Smooth muscle cell (in vitro differentiated cells): Measurements from ENCODE around the gene SPEG. TPM values are rescaled to one million over a fixed set of nuclear protein-coding genes. Genes with fewer than 3 reads are reported as not detected.

Experiments
- DNase-seq: peaks from one replicate; lab custom pipeline; 2025; ENCODE audit not compliant: unreplicated experiment; lab: John Stamatoyannopoulos, UW
- H2AFZ ChIP-seq: fragments of 200-600 bp; sonication (generic); 2 replicates; pipeline ENCODE4 v1.6.0; 2016; ENCODE audit warnings: antibody characterized with exemption, low read depth, mild to moderate bottlenecking
- H3F3A ChIP-seq: fragments of 200-600 bp; sonication (generic); 2 replicates; pipeline ENCODE4 v1.6.0; 2017; ENCODE audit warnings: antibody characterized with exemption, low read depth
- H3K27ac ChIP-seq: fragments of 200-600 bp; sonication (generic); 2 replicates; pipeline ENCODE4 v1.5.1; 2016; ENCODE audit warnings: low read depth, mild to moderate bottlenecking
- H3K27me3 ChIP-seq: fragments of 200-600 bp; sonication (generic); 2 replicates; pipeline ENCODE4 v1.6.1; 2016; ENCODE audit warnings: low read depth, mild to moderate bottlenecking
- H3K36me3 ChIP-seq: fragments of 200-600 bp; sonication (generic); 2 replicates; pipeline ENCODE4 v1.5.1; 2016; ENCODE audit warnings: low read depth
- H3K4me1 ChIP-seq: fragments of 200-600 bp; sonication (generic); 2 replicates; pipeline ENCODE4 v1.5.1; 2016; ENCODE audit warnings: low read depth
- H3K4me2 ChIP-seq: fragments of 200-600 bp; sonication (generic); 2 replicates; pipeline ENCODE4 v1.6.0; 2016; ENCODE audit warnings: mild to moderate bottlenecking
- H3K4me3 ChIP-seq: fragments of 200-600 bp; sonication (generic); 2 replicates; pipeline ENCODE4 v1.5.1; 2016; ENCODE audit warnings: mild to moderate bottlenecking
- H3K79me2 ChIP-seq: fragments of 200-600 bp; sonication (generic); 2 replicates; pipeline ENCODE4 v1.6.0; 2016; ENCODE audit warnings: low read depth, mild to moderate bottlenecking
- H3K9ac ChIP-seq: fragments of 200-600 bp; sonication (generic); 2 replicates; pipeline ENCODE4 v1.6.0; 2016; ENCODE audit warnings: low read depth
- H3K9me3 ChIP-seq: fragments of 200-600 bp; sonication (generic); replicated peaks from 2 replicates; pipeline ENCODE4 v1.5.1; 2016; ENCODE audit warnings: low read depth
- H4K20me1 ChIP-seq: fragments of 200-600 bp; sonication (generic); 2 replicates; pipeline ENCODE4 v1.6.0; 2016; ENCODE audit warnings: low read depth
- WGBS: methylation state at CpG from one replicate; pipeline ENCODE4 v1.1.7; 2016; ENCODE audit warnings: low lambda C conversion rate; 5-methylcytosine and 5-hydroxymethylcytosine counted together
- polyA plus RNA-seq: library from polyadenylated mRNA; unstranded; fragments of >200 nt; fragmentation: Nextera tagmentation; extraction: Ambion mirVana; gene quantifications from 2 replicates; pipeline ENCODE4 v1.2.1, GENCODE V29; 2016
- total RNA-seq: library from RNA; depleted of rRNA; stranded (reverse); fragments of >200 nt; gene quantifications from 2 replicates; pipeline ENCODE4 v1.2.3, GENCODE V29; 2014
- TF ChIP-seq, protein P1 (sequence below): fragments of 200-600 bp; sonication (generic); IDR thresholded peaks from 2 replicates; pipeline ENCODE4 v1.5.1; 2017; ENCODE audit warnings: borderline replicate concordance, mild to moderate bottlenecking, antibody characterized with exemption; ENCODE audit not compliant: insufficient read depth, poor library complexity, severe bottlenecking

The SPEG gene
- total and polyA plus RNA-seq, 2 experiments from 2014 or later, result 14.9 to 37.8 TPM

GRCh38 chr2:219455581-219455980, 20.9 kb downstream of the SPEG start:
- H3K4me3 ChIP-seq, result no peak overlapping the region
- H3K9me3 ChIP-seq, result no peaks in the 10 kb centered on the region
- no peaks in the 10 kb centered on the region for H3K27me3 ChIP-seq
- peaks cover 12% of the 10 kb centered on the region for H3F3A ChIP-seq
- WGBS, result 99% methylated on average over 6 of the region's 6 CpGs
- H3K4me2 ChIP-seq, result no peak overlapping the region
- H4K20me1 ChIP-seq, result peaks cover 4% of the 10 kb centered on the region
- no peak overlapping the region for H3K27ac ChIP-seq
- H3K4me1 ChIP-seq, result peaks cover 30% of the 10 kb centered on the region
- no peaks in the 10 kb centered on the region for H3K79me2 ChIP-seq
- no peak overlapping the region for H2AFZ ChIP-seq
- TF ChIP-seq, protein P1, sequence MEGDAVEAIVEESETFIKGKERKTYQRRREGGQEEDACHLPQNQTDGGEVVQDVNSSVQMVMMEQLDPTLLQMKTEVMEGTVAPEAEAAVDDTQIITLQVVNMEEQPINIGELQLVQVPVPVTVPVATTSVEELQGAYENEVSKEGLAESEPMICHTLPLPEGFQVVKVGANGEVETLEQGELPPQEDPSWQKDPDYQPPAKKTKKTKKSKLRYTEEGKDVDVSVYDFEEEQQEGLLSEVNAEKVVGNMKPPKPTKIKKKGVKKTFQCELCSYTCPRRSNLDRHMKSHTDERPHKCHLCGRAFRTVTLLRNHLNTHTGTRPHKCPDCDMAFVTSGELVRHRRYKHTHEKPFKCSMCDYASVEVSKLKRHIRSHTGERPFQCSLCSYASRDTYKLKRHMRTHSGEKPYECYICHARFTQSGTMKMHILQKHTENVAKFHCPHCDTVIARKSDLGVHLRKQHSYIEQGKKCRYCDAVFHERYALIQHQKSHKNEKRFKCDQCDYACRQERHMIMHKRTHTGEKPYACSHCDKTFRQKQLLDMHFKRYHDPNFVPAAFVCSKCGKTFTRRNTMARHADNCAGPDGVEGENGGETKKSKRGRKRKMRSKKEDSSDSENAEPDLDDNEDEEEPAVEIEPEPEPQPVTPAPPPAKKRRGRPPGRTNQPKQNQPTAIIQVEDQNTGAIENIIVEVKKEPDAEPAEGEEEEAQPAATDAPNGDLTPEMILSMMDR, result no peak
- H3K9ac ChIP-seq, result no peak overlapping the region
- no peak for DNase-seq
- H3K36me3 ChIP-seq, result no peaks in the 10 kb centered on the region

DNA sequence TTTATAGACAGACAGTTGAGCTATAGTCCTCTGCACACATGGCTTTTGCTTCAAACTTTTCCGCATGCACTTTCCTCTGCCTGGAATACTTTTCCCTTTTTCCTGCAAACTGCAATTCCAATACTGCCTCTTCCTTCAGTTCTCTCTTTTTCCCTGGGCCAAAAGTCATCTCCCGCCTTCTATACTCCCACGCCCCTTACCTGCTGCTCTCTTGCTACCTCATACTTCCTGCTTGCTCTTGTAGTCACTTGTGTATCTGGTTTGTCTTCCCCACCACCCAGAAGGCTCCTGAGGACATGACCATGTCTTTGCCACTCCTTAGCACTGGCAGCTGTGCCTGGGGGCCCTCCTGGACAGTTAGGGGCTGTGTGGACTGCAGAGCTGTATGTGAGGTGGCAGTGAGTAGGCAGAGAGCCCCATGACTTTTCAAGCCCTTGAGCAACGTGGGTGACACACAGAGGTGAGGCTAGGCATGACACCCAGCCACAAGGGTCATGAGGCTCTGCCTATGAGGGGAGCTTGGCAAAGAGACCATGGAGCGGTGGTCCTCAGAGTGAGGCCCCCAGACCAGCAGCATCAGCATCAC, 23.2 kb downstream of the SPEG start:
- no peak for DNase-seq
- Histone ChIP-seq H4K20me1 (peaks cover 4% of the 10 kb centered on the region), H3F3A (peaks cover 12% of the 10 kb centered on the region), H3K4me2 (no peak overlapping the region), H3K27ac (no peak overlapping the region), H3K4me3 (no peak overlapping the region), H3K27me3 (no peaks in the 10 kb centered on the region), H3K79me2 (no peaks in the 10 kb centered on the region), H3K4me1 (peaks cover 33% of the 10 kb centered on the region), H3K9ac (no peak overlapping the region), H2AFZ (no peak overlapping the region), H3K9me3 (no peaks in the 10 kb centered on the region), H3K36me3 (no peaks in the 10 kb centered on the region)
- WGBS, result 77% methylated on average over 5 of the region's 5 CpGs
- TF ChIP-seq, protein P1, result no peak

GRCh38 chr2:219458996-219459395, 24.4 kb downstream of the SPEG start:
- H4K20me1 ChIP-seq, result peaks cover 4% of the 10 kb centered on the region
- no peak overlapping the region for H3K4me2 ChIP-seq
- 90% methylated on average over 8 of the region's 8 CpGs for WGBS
- H3K9ac ChIP-seq, result no peak overlapping the region
- DNase-seq, result no peak
- peaks cover 22% of the 10 kb centered on the region for H3K4me1 ChIP-seq
- H3K4me3 ChIP-seq, result no peak overlapping the region
- H2AFZ ChIP-seq, result no peak overlapping the region
- H3K79me2 ChIP-seq, result no peaks in the 10 kb centered on the region
- no peaks in the 10 kb centered on the region for H3K27me3 ChIP-seq
- peaks cover 5% of the 10 kb centered on the region for H3F3A ChIP-seq
- TF ChIP-seq, protein P1, result no peak
- no peaks in the 10 kb centered on the region for H3K36me3 ChIP-seq
- H3K9me3 ChIP-seq, result no peaks in the 10 kb centered on the region
- no peak overlapping the region for H3K27ac ChIP-seq
